A549 (cell line): Measurements from ENCODE around the gene FADS1.

Source experiments
- CBX8 ChIP-seq: fragments of 200-600 bp; sonication (generic); IDR thresholded peaks from 2 replicates; pipeline ENCODE4 v1.6.1; 2016
- EP300 ChIP-seq, 2 experiments: fragments of >200 bp; sonication (Bioruptor Twin); formaldehyde crosslinking; IDR thresholded peaks; 2 replicates in 1 of 2; 3 replicates in 1 of 2; pipeline ENCODE4 v1.6.1; 2016 to 2017
- JUNB ChIP-seq: fragments of >200 bp; sonication (Bioruptor Twin); formaldehyde crosslinking; IDR thresholded peaks from 2 replicates; pipeline ENCODE4 v1.6.1; 2016
- PHF8 ChIP-seq: fragments of 200-600 bp; sonication (generic); IDR thresholded peaks from 2 replicates; pipeline ENCODE4 v1.6.1; 2016; ENCODE audit warnings: low read depth, mild to moderate bottlenecking, antibody characterized with exemption, moderate library complexity, borderline replicate concordance
- POLR2A ChIP-seq: IDR thresholded peaks from 2 replicates; pipeline ENCODE4 v1.6.1; 2012; ENCODE audit warnings: mild to moderate bottlenecking, low read length
- TF ChIP-seq, protein P1 (sequence below): fragments of >200 bp; sonication (Bioruptor Twin); formaldehyde crosslinking; IDR thresholded peaks from 3 replicates; pipeline ENCODE4 v1.5.1; 2016
- TF ChIP-seq, protein P2 (sequence below): fragments of 250-450 bp; sonication (Bioruptor Pico); IDR thresholded peaks from 2 replicates; pipeline ENCODE4 v1.5.0; 2021; ENCODE audit warnings: mild to moderate bottlenecking, moderate library complexity, borderline replicate concordance
- TF ChIP-seq, protein P3 (sequence below): IDR thresholded peaks from 2 replicates; pipeline ENCODE4 v1.6.1; 2012

DNA sequence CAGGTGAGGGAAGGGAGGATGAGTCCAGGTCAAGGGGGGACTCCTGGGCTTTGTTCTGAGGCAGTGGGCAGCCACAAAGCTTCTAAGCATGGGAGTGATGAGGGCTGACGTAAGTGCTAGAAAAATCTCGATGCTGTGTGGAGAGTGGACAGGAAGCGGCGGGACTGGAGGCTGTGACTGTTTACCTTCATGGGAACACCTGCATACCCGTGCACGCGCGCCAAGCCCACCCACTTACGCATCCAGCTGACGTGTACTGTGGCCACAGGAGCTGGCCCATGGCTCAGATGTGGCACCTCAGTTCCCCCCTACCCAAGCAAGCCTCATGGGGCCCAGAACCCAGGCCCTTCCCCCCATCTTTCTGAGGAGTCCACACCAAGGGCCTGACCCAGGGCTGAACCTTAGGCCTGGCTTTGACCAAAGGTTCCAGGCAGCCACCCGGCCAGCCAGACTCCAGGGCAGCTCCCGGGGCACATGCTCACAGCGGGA, 50.4 kb downstream of the FADS1 start:
- TF ChIP-seq, protein P1, sequence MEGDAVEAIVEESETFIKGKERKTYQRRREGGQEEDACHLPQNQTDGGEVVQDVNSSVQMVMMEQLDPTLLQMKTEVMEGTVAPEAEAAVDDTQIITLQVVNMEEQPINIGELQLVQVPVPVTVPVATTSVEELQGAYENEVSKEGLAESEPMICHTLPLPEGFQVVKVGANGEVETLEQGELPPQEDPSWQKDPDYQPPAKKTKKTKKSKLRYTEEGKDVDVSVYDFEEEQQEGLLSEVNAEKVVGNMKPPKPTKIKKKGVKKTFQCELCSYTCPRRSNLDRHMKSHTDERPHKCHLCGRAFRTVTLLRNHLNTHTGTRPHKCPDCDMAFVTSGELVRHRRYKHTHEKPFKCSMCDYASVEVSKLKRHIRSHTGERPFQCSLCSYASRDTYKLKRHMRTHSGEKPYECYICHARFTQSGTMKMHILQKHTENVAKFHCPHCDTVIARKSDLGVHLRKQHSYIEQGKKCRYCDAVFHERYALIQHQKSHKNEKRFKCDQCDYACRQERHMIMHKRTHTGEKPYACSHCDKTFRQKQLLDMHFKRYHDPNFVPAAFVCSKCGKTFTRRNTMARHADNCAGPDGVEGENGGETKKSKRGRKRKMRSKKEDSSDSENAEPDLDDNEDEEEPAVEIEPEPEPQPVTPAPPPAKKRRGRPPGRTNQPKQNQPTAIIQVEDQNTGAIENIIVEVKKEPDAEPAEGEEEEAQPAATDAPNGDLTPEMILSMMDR: no peak
- TF ChIP-seq EP300 (IDR thresholded peaks at IDR 0.05): no peak
- TF ChIP-seq, protein P2, sequence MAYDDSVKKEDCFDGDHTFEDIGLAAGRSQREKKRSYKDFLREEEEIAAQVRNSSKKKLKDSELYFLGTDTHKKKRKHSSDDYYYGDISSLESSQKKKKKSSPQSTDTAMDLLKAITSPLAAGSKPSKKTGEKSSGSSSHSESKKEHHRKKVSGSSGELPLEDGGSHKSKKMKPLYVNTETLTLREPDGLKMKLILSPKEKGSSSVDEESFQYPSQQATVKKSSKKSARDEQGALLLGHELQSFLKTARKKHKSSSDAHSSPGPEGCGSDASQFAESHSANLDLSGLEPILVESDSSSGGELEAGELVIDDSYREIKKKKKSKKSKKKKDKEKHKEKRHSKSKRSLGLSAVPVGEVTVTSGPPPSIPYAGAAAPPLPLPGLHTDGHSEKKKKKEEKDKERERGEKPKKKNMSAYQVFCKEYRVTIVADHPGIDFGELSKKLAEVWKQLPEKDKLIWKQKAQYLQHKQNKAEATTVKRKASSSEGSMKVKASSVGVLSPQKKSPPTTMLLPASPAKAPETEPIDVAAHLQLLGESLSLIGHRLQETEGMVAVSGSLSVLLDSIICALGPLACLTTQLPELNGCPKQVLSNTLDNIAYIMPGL (CRISPR knock-in tag): no peak
- TF ChIP-seq, protein P3, sequence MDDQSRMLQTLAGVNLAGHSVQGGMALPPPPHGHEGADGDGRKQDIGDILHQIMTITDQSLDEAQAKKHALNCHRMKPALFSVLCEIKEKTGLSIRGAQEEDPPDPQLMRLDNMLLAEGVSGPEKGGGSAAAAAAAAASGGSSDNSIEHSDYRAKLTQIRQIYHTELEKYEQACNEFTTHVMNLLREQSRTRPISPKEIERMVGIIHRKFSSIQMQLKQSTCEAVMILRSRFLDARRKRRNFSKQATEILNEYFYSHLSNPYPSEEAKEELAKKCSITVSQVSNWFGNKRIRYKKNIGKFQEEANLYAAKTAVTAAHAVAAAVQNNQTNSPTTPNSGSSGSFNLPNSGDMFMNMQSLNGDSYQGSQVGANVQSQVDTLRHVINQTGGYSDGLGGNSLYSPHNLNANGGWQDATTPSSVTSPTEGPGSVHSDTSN: no peak
- TF ChIP-seq POLR2A: no peak
- no peak for TF ChIP-seq JUNB
- no peak for TF ChIP-seq PHF8
- no peak for TF ChIP-seq CBX8
